Measurements from ENCODE around the gene FXYD6. TPM values are rescaled to one million over a fixed set of nuclear protein-coding genes. Genes with fewer than 3 reads are reported as not detected.

The FXYD6 gene
- total RNA-seq, 2 experiments from 2014 or later = not detected

GRCh38 chr11:117883063-117883462 lies 6.6 kb upstream of the FXYD6 start:
- Mint-ChIP-seq H3K4me3 (no peak overlapping the region), H3K27me3 (peaks cover 10% of the 10 kb centered on the region), H3K9me3 (no peaks in the 10 kb centered on the region), H3K36me3 (ENCODE audit: low read depth) (no peaks in the 10 kb centered on the region), H3K4me1 (ENCODE audit: low read depth) (no peaks in the 10 kb centered on the region), H3K27ac (no peak overlapping the region)
- intact Hi-C loops (cut with micrococcal nuclease) = no loop called here
- DNase-seq (no peak), ATAC-seq (no peak)
- TF ChIP-seq, protein P1, sequence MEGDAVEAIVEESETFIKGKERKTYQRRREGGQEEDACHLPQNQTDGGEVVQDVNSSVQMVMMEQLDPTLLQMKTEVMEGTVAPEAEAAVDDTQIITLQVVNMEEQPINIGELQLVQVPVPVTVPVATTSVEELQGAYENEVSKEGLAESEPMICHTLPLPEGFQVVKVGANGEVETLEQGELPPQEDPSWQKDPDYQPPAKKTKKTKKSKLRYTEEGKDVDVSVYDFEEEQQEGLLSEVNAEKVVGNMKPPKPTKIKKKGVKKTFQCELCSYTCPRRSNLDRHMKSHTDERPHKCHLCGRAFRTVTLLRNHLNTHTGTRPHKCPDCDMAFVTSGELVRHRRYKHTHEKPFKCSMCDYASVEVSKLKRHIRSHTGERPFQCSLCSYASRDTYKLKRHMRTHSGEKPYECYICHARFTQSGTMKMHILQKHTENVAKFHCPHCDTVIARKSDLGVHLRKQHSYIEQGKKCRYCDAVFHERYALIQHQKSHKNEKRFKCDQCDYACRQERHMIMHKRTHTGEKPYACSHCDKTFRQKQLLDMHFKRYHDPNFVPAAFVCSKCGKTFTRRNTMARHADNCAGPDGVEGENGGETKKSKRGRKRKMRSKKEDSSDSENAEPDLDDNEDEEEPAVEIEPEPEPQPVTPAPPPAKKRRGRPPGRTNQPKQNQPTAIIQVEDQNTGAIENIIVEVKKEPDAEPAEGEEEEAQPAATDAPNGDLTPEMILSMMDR (IDR thresholded peaks at IDR 0.05) = no peak
- POLR2A ChIA-PET = interaction anchor here (0.6 kb wide), 1 partner anchor 21 kb away, joined by 3 read pairs; no protein-coding TSS in a partner anchor
- CTCF ChIA-PET = no interaction called here

DNA sequence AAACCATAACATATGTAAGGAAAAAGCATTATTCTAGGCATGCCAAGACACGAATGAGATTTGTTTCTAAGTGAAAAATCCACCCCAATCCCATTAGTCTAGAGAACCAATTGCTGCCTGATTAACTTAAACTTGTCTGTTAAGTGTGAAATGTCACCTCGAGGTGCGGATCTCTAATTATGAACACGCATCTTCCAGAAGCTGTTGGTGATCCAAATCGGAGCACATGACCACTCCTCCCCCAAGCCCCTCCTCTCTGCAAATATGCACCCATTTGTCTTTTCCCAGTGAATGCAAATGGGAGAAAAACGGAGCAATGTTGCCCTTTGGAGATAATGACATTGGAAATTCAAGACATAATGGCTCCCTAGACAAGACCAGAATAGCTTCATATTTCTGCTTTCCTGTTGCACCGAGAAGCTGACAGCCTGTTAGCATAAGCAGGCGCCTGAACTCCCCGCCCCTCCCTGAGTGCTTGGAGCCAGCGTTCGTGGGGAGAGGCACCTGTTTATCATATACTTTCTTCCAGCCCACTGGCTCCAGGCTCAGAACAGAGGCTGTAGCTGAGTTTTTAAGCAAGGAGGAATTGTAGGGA lies 6.0 kb upstream of the FXYD6 start:
- H3K4me3 Mint-ChIP-seq = no peak overlapping the region
- H3K36me3 Mint-ChIP-seq (ENCODE audit: low read depth) = no peaks in the 10 kb centered on the region
- peaks cover 12% of the 10 kb centered on the region for H3K27me3 Mint-ChIP-seq
- H3K9me3 Mint-ChIP-seq = no peaks in the 10 kb centered on the region
- ChIA-PET POLR2A (interaction anchor here (0.6 to 0.9 kb wide), 2 partner anchors 12 to 21 kb away, joined by 3 read pairs; no protein-coding TSS in a partner anchor), CTCF (interaction anchor here (1.6 kb wide), 1 partner anchor 65 kb away, joined by 4 read pairs; no protein-coding TSS in a partner anchor)
- no peak for ATAC-seq
- intact Hi-C loops (cut with micrococcal nuclease) = no loop called here
- DNase-seq = no peak
- H3K4me1 Mint-ChIP-seq (ENCODE audit: low read depth) = no peaks in the 10 kb centered on the region
- no peak overlapping the region for H3K27ac Mint-ChIP-seq
- TF ChIP-seq, protein P1 (IDR thresholded peaks at IDR 0.05) = no peak

GRCh38 chr11:117881217-117881616 lies 4.8 kb upstream of the FXYD6 start:
- ATAC-seq (no peak), DNase-seq (no peak)
- Mint-ChIP-seq H3K27me3 (peaks cover 21% of the 10 kb centered on the region), H3K9me3 (no peaks in the 10 kb centered on the region), H3K4me1 (ENCODE audit: low read depth) (peaks cover 5% of the 10 kb centered on the region), H3K4me3 (no peak overlapping the region), H3K36me3 (ENCODE audit: low read depth) (no peaks in the 10 kb centered on the region), H3K27ac (no peak overlapping the region)
- ChIA-PET POLR2A (no interaction called here), CTCF (interaction anchor here (0.9 to 1.6 kb wide), 2 partner anchors 11 to 66 kb away, joined by 3 to 4 read pairs; no protein-coding TSS in a partner anchor)
- intact Hi-C loops (cut with micrococcal nuclease) = no loop called here
- TF ChIP-seq, protein P1 (IDR thresholded peaks at IDR 0.05) = no peak

DNA sequence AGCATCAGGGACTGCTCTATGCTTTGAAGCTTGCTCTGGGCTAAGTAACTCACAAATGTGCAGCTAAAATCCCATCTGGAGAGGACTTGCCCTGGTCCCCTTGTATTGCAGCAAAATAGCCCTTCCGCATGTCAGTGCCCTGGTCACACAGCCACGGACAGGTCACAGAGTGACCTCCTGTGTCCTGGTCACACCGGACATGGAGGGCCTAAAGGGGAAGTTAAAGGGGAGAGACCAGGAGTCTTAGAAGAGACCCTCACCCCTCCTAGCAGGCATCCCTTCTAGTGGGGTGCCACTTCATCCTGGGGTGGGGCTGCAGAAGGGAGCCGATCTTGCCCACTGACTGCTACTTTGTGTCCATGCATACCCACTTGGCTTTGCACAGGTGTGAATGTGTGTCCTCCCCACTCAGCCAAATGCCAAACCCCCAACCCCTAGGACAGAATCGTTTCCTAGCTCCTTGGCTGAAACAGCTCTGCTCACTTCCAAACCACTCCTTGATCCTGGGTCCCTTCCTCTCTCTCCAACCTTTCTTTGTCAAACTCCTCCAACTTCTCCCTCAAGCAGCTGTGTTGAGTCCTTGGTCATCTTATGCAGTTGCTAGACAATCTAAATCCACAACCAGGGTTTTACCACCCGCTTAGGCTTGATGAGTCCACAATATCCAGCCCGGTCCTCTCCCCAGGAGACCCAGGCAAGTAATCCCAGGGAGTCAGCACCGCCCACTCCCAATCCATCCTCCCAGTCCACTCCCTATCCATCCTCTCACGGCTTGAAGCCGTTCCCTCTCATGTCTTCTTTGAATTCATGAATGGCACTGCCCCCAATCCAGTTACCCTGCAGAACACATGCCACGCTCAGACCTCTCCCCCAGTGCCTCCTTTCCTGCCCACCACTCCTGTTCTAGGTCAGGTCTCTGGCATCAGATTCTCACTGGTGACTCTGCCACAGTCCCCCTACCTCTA lies 3.3 kb upstream of the FXYD6 start:
- H3K27ac Mint-ChIP-seq = no peak overlapping the region
- H3K4me3 Mint-ChIP-seq = no peak overlapping the region
- peaks cover 35% of the 10 kb centered on the region for H3K27me3 Mint-ChIP-seq
- DNase-seq (no peak), ATAC-seq (no peak)
- intact Hi-C loops (cut with micrococcal nuclease) = no loop called here
- ChIA-PET CTCF (interaction anchor here (1.0 to 1.5 kb wide), 3 partner anchors 9 to 174 kb away, joined by 3 to 6 read pairs (median 3); no protein-coding TSS in a partner anchor), POLR2A (interaction anchor here (0.6 kb wide), 1 partner anchor 591 kb away, joined by 3 read pairs; no protein-coding TSS in a partner anchor)
- TF ChIP-seq, protein P1 (IDR thresholded peaks at IDR 0.05) = no peak
- no peaks in the 10 kb centered on the region for H3K9me3 Mint-ChIP-seq
- H3K4me1 Mint-ChIP-seq (ENCODE audit: low read depth) = peaks cover 18% of the 10 kb centered on the region
- H3K36me3 Mint-ChIP-seq (ENCODE audit: low read depth) = no peaks in the 10 kb centered on the region

Data from activated CD8-positive, alpha-beta T cell treated with anti-CD3 and anti-CD28 coated beads for 36 hours (primary cell).